Measurements from ENCODE around the gene LRRC57.
A peak's percentile ranks its signal among the peaks of the same experiment; 100 is the strongest.

The LRRC57 gene

GRCh38 chr15:42549741-42550392, 1.3 kb upstream of the LRRC57 start:
- no peak for DNase-seq

DNA sequence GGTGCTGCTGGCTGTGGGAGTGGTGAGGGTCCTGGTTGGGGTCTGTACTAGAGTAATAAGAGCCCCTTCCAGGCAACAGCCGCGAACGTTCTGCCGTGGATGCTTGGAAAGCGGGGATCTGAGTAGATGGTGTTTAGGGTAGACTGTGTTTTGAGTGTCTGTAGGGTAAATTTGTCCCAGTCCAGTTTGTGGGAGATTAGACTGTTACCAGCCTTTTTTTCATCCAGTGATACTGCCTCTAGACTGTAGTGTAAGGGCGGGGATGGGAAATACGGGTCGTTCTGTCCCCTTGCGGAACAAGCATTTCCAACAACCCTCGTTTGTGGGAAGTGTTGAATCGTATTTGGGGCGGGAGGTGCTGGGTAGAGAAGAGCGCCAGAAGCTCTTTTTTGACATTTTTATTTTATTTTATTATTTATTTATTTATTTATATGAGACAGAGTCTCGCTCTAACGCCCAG, 469 bp upstream of the LRRC57 start:
- DNase-seq: peak in 1 of 2 donors; percentile 14

DNA sequence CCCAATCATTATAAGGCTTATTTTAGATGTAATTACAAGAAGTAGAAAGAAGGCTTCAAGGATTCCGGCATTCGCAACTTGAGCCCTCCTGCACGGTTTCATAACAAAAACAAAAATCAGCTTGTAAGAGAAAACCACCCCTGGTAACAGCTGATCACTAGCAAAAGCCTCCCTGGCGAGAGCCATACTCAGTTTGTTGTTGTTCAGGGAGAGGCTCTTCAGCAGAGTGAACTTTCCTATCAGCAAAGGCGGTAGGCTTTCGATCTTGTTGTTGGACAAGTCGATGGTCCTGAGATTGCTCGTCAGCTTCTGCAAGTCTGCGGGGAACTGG, 710 bp downstream of the LRRC57 start:
- DNase-seq: no peak

- no peak for DNase-seq
These were observed 3.6 kb downstream of the LRRC57 start for GRCh38 chr15:42544853-42545629.

DNA sequence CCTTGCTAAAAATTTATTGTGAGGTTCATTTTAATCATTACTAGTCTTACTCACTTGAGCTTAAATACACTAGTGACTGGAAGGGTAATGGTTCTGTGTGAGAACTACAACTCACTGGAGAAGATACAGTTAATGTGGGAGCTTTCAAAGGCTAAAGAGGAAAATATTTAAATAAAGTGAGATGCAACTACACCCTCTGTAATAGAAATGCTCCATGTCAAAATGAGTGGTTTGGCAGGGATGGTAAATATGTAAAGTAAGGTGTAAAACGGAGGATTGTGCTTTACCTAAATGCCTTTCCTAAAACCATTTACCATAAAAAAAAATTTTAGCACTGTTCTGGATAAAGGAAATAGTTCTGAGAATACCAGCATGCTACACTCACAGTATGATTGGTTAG, 15.3 kb downstream of the LRRC57 start:
- DNase-seq: no peak

DNA sequence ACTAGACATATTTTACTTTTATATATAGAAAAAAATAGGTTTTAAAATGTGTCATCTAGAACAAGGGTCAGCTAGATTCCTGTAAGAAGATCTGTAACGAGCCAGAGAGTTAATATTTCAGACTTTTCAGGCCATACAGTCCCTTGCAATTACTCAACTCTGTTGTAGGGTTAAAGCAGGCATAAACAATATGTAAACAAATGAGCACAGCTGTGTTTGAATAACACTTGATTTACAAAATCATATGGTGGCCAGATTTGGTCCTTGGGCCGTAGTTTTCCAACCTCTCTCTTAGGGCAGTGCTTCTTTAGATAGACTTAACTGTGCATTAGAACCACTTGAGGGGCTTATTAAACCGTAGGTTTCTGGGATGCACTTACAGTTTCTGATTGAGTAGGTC, 19.6 kb downstream of the LRRC57 start:
- no peak for DNase-seq

DNA sequence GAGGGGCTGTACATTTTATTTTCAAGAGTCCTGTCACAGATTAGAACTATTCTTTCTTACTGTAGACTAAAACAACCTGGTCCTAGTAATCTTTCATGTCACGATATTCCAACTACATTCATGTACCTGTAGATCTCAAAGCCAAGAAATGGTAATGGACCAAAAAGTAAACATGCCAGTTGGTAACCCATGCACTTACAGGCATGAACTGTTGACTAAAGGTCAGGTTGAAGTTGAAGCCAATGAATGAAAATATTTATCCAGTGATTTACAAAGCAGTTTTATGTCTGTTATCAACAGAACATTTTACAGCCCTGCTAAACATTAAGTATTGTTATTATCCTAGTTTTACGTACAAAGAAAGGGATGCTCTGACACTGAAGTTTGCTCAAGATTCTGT, 25.3 kb downstream of the LRRC57 start:
- DNase-seq: no peak

GRCh38 chr15:42511007-42511391, 37.6 kb downstream of the LRRC57 start:
- DNase-seq: no peak

GRCh38 chr15:42510258-42511006, 38.2 kb downstream of the LRRC57 start:
- DNase-seq: no peak

GRCh38 chr15:42508263-42508690, 40.3 kb downstream of the LRRC57 start:
- DNase-seq: no peak

GRCh38 chr15:42507514-42507913, 41.1 kb downstream of the LRRC57 start:
- no peak for DNase-seq

DNA sequence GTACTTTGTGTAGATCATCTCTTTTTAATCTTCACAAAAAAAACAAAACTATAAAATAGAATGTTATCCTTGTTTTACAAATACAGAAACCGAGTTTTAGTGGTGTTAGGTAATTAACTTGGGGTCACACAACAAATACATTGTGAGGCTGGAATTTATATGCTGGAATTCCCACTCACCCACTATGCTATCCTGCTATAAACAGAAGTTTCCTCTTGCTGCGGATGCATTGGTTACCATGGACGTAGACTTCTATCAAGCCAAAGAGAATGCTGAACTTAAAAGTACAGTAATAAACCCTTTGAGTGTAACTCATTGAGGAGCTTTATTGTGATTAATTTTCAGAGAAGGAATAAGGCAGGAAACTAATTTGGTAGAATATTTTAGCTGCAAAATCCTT, 44.0 kb downstream of the LRRC57 start:
- DNase-seq: no peak

- no peak for DNase-seq
These were observed 44.8 kb downstream of the LRRC57 start for GRCh38 chr15:42503825-42504224.

GRCh38 chr15:42502477-42502876, 46.1 kb downstream of the LRRC57 start:
- DNase-seq: no peak

DNA sequence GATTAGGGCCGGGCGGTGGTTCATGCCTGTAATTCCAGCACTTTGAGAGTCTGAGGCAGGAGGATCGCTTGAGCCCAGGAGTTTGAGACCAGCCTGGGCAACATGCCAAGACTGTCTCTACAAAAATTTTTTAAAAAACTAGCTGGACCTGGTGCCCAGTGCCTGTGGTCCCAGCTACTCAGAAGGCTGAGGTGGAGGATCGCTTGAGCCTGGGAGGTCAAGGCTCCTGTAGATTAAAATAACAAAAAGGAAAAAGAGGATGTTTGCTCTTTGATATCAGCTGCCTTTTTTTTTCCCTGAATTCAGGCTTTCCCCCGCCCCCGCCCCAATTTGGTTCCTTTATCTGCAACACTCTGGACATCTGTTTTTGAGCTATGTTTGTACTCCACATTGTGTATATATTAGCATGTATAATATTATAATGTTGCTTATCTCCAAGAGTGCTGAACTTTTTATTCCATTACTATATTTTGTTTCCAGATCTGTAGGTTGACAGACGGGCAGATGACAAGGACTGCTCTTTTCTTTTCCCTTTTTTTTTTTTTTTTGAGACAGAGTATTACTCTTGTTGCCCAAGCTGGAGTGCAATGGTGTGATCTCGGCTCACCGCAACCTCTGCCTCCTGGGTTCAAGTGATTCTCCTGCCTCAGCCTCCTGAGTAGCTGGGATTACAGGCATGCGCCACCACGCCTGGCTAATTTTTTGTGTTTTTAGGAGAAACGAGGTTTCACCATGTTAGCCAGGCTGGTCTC, 48.6 kb downstream of the LRRC57 start:
- DNase-seq: no peak

DNA sequence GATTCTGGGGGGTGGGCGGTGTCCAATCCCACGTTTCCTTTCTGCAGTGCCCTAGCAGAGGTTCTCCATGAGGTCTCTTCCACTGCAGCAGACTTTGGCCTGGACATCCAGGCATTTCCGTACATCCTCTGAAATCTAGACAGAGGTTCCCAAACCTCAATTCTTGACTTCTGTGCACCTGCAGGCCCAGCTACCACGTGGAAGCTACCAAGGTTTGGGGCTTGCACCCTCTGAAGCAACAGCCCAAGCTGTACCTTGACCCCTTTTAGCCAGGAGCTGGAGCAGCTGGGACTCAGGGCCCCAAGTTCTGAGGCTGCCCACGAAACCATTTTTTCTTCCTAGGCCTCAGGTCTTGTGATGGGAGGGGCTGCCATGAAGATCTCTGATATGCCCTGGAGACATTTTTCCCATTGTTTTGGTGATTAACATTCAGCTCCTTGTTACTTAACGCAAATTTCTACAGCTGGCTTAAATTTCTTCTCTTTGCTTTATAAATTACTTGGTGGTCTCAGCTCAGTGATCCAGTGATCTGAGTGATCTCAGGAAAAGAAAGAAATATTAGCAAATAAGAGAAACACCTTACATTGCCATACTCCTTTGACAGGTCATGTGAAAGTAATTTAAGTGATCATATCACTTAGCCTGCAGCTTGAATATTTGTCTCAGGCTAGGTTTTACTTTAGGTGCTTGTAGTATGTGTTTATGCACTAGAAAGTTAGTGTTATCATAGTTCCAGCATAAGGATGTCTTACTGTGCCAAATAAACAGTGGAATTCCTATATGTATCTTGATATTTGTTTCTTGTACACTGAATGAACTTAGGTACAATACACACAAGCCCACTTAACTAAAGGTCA, 50.2 kb downstream of the LRRC57 start:
- DNase-seq: no peak

- peak; percentile 85 to 86 for DNase-seq
These were observed 53.0 kb downstream of the LRRC57 start, which contains the start of gene SNAP23 for GRCh38 chr15:42495361-42496212. Gene SNAP23 (plus strand): TSS chr15:42495634. CDS start chr15:42511847, 16,213 bp downstream.

DNA sequence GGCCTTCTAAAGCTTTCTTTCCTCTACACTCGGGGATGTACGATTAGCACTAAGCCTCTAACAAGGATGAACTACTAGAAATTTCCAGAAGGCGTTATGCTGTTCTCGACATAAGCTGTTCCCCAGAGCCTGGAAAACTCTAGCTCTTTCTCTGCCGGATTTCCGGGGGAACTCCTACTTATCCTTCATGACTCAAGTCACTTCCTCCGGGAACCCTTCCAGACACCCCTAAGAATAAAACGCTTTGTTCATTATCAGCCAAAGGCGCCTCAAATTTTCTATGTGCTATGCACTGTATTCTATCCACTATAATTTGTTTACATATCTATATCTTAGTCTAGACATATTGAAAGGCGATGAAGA, 53.6 kb downstream of the LRRC57 start:
- peak in 1 of 2 donors; percentile 43 for DNase-seq

DNA sequence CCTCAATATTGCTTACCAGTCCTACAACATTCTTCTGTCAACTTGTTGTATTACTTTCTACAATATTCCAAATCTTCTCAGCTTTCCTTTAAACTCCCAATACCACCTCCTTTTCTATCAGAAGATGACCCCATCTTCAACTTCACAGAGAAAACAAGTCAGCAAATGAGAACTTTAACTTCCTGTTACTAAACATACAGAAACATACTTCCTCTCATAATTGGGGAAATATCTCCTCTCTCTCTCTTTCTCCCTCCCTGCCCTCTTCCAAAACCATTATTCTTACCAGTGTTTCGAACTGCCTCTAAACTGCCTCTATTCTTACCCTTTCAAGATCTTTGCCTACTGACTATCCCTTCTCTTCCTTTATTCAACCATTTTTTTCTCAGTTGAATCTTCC, 54.9 kb downstream of the LRRC57 start:
- DNase-seq: no peak

GRCh38 chr15:42491539-42492225, 56.9 kb downstream of the LRRC57 start:
- DNase-seq: no peak
